DMS114 treated with DMSO at 0.1 percent for 48 hours (cell line): Measurements from ENCODE around the gene TDRD5.

Experiments used
- DNase-seq: peaks from one replicate; lab custom pipeline; 2025; ENCODE audit not compliant: unreplicated experiment; lab: John Stamatoyannopoulos, UW

The TDRD5 gene

GRCh38 chr1:179591592-179592580 lies at the start of gene TDRD5:
Gene TDRD5, plus strand, starts transcription at chr1:179591832. Its CDS starts 784 bp downstream, at chr1:179592616.
- DNase-seq = no peak

- DNase-seq = no peak
These were observed 46.3 kb upstream of the TDRD5 start for GRCh38 chr1:179545321-179545720.

GRCh38 chr1:179547021-179547535 lies 44.6 kb upstream of the TDRD5 start:
- no peak for DNase-seq

- no peak for DNase-seq
These were observed 42.8 kb upstream of the TDRD5 start for GRCh38 chr1:179548666-179549367.

- DNase-seq = no peak
These were observed 42.3 kb upstream of the TDRD5 start for GRCh38 chr1:179549368-179549700.

GRCh38 chr1:179550746-179551682 lies 40.6 kb upstream of the TDRD5 start:
- no peak for DNase-seq

- no peak for DNase-seq
These were observed 37.2 kb upstream of the TDRD5 start for GRCh38 chr1:179554427-179554826.

- no peak for DNase-seq
These were observed 33.6 kb upstream of the TDRD5 start for GRCh38 chr1:179558078-179558477.

- DNase-seq = no peak
These were observed 15.9 kb upstream of the TDRD5 start, which contains the start of gene NPHS2 for GRCh38 chr1:179575497-179576314. Gene NPHS2, minus strand, starts transcription at chr1:179575948. Its CDS starts 84 bp downstream, at chr1:179575864.

- no peak for DNase-seq
These were observed 15.1 kb upstream of the TDRD5 start for GRCh38 chr1:179576509-179576908.

- DNase-seq = no peak
These were observed 7.8 kb upstream of the TDRD5 start for GRCh38 chr1:179583771-179584320.

- peak; percentile 50 for DNase-seq
These were observed 5.4 kb upstream of the TDRD5 start for GRCh38 chr1:179586107-179586823.

GRCh38 chr1:179587336-179587735 lies 4.3 kb upstream of the TDRD5 start:
- no peak for DNase-seq

- no peak for DNase-seq
These were observed 3.1 kb upstream of the TDRD5 start for GRCh38 chr1:179588425-179589024.

- DNase-seq = no peak
These were observed 2.1 kb upstream of the TDRD5 start for GRCh38 chr1:179589509-179589908.

GRCh38 chr1:179590671-179591070 lies 961 bp upstream of the TDRD5 start:
- DNase-seq = no peak

GRCh38 chr1:179591253-179591591 lies 410 bp upstream of the TDRD5 start:
- DNase-seq = no peak

- no peak for DNase-seq
These were observed 7.0 kb downstream of the TDRD5 start for GRCh38 chr1:179598631-179599030.
